ENCODE data around the gene RRM2. TPM values are rescaled to one million over a fixed set of nuclear protein-coding genes. Genes with fewer than 3 reads are reported as not detected.

Gene RRM2
- total RNA-seq, 2 experiments from 2014 or later = 444 to 468 TPM

DNA sequence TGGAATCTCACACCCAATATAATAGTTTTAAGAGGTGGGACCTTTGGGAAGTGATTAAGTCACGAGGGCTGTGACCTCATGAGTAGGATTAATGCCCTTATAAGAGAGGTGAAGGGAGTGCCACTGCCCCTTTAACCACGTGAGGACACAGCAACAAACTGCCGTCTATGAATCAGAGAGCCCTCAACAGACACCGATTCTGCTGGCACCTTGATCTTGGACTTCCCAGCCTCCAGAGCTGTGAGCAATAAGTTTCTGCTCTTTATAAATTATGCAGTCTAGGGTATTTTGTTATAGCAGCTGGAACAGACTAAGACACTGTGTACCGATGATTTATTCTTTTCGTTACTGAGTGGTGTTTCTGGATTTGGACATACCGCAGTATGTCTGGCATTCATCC, 56.2 kb downstream of the RRM2 start:
- ChIA-PET CTCF (interaction anchor here (0.7 kb wide), 1 partner anchor 149 kb away, joined by 4 read pairs; no protein-coding TSS in a partner anchor), POLR2A (no interaction called here)

DNA sequence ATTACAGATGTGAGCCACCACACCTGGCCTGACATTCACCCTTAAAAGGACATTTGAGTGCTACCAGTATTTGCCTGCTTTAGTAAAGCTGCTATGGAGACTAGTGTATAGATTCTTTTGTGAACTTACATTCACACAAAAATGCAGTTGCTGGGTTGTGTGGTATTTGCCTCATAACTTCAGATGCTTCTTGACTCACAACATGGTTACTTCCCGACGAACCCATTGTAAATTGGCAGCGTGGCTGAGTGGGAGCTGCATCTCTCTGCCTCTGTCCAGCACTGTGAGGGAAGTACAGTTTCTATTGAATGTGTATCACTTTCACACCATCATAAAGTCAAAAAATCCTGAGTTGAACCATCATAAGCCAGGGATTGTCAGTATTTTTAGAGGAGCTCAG, 56.9 kb downstream of the RRM2 start:
- CTCF ChIA-PET = no interaction called here
- POLR2A ChIA-PET = no interaction called here

DNA sequence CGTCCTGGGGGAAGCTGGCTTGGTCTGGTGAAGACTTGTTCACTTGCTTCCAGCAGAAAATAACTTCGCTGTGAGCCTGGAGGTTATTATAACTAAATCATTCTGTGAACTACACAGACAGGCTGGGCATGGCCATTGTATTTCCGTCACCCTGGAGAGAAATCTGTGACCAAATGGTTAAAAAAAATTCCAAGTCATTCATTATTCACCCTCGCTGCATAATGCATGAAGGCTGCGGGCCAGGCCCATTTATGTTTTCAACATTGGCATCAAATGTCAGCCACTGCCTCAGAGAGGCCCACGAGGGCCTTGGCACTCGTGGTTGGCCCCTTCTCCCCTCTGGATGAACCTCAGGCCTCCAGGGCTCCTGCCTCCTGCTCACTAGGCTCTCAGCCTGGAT, 57.7 kb downstream of the RRM2 start:
- CTCF ChIA-PET = no interaction called here
- POLR2A ChIA-PET = no interaction called here

Other genes with a start within 250 kb of the RRM2 start
- gene GRHL1, start 171.0 kb upstream of the RRM2 start, total RNA-seq = under 1 TPM; 0.38 to 0.40 TPM
- 1 to 10 TPM; 6.5 to 6.6 TPM for gene KLF11, start 79.2 kb upstream of the RRM2 start, total RNA-seq
- under 1 TPM in 1 of 2 experiments, not detected in 1; 0.15 TPM for gene CYS1, start 42.3 kb upstream of the RRM2 start, total RNA-seq
- 10 to 100 TPM; 85.0 to 85.7 TPM for gene HPCAL1, start 180.2 kb downstream of the RRM2 start, total RNA-seq

Measured in activated CD8-positive, alpha-beta memory T cell treated with anti-CD3 and anti-CD28 coated beads for 36 hours (primary cell).